Fibroblast of skin of left biceps (primary cell): Measurements from ENCODE around the gene CD52.

Source experiments
- DNase-seq, 2 experiments: peaks; one replicate each; pipeline ENCODE4 v3.0.0-alpha.2; 2013; ENCODE audit warnings: low read depth in 2 of 2

The CD52 gene, protein sequence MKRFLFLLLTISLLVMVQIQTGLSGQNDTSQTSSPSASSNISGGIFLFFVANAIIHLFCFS

DNA sequence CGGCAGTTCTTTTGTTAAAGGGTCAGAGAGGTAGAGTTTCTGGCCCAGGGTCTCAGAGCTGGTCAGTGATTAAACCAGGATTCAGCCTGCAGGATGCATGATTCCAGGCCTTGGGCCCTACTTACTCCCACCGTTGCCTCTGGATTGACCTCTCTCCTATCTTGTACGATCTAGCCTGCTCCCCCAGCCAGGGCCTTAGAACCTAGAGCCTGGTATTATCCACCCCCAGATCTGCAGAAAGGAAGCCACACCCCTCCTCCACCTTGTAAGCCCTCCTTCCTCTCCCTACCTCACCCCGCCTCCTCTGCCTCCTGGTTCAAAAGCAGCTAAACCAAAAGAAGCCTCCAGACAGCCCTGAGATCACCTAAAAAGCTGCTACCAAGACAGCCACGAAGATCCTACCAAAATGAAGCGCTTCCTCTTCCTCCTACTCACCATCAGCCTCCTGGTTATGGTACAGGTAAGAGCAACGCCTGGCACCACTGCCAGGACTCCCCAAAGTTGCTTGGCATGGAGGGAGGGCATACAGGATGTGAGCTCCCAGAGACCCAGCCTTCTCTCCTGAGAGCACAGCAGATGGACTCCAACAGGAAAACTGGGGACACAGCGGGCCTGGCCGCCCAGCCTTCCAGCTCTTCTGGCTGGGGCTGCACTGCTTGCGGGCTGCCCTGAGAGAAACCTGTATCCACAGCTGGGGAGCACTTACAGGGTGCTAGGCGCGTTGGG is at the start of gene CD52:
Gene CD52 (plus strand): TSS at position 347 of the 726 bp plus-strand sequence. CDS start 60 bp downstream, at position 407.
- DNase-seq: no peak

GRCh38 chr1:26268290-26269197 is 49.2 kb upstream of the CD52 start:
- no peak for DNase-seq

DNA sequence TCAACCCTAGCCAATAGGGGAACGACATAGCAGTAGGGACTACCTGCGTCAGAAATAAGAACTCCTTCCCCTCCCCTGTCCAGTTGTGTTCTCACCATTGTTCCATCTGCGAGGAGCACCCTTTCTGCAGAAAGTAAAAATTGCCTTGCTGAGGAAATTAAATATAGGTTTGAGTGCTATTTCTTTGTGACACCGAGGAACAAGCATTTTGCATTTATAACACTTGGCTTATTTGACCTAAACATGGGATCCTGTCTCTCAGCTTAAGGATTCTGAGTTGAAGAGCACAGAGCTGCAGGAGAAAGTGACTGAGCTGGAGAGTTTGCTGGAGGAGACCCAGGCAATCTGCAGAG is 48.6 kb upstream of the CD52 start:
- DNase-seq: no peak

DNA sequence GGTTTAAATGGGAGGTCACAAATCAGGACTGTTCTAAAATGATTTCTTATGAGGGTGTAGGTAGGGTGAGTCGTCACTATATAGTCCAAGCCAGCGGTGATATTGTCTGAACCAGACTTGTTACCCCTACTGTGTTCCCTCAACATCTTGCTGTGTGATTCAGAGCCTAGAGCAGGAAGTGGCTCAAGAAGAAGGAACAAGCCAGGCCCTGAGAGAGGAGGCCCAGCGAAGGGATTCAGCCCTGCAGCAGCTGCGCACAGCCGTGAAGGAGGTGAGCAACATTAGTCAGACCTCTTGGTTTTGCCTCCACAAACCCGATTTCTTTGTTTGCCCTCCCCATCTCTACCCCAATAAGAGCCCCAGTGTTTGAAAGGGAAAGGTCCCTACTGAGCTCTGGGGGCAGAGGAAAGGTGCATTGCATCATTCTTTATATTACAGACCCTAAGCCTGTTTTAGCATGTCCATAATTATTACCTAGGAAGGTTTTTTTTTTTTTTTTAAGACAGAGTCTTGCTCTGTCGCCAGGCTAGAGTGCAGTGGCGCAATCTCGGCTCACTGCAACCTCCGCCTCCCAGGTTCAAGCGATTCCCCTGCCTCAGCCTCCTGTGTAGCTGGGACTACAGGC is 42.8 kb upstream of the CD52 start:
- no peak for DNase-seq

- DNase-seq: peak; percentile 81 to 82
Measured at GRCh38 chr1:26275580-26276431, 42.0 kb upstream of the CD52 start.

DNA sequence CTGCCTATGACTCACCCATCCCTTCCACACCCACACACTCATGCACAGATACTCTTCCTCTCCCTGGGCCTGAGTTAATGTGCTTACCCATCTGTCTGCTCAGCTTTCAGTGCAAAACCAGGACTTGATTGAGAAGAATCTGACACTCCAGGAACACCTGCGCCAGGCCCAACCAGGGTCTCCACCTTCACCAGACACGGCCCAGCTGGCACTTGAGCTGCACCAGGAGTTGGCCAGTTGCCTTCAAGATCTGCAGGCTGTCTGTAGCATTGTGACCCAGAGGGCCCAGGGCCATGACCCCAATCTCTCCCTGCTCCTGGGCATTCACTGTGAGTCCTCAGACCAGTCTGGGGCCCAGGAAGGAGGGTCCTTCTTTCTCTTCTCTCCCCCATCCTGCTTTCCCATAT is 41.3 kb upstream of the CD52 start:
- DNase-seq: no peak

DNA sequence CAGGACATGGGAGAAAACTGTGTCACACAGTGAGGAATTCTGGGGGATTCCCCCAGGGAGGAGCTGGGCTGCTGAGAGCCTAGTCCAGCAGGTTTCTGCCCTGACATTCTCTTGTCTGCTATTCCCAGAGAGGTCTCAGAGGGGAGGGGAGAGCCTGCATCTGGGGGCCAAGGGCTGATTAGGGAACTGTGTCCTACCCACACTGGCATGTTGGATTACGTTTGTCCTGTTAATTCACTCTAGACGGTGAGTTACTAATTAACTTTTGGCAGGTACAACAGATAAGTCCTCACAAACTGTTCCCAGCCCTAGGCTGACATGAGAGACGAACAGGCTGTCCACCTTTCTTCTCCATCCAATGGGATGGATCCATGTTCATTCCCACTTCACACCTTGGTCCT is 40.5 kb upstream of the CD52 start:
- DNase-seq: no peak

DNA sequence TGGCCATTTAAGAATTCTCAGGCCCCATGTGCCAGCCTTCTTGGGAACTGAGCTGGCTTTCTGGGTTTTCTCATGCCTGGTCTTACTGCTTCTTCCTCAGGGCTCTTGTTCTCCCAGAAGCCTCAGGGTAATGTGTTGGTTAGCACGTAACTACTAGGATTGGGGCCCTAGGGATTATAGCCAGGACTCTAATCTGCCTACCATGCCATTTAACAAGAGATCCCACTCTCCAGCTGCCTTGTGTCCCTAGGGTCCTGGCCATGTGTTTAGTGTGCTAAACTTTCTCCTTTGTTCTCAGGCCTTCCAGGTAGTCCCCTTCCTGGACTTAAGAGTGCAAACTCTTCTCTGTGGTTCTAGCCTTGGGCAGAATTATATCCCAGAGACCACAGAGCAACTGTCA is 40.0 kb upstream of the CD52 start:
- no peak for DNase-seq

- DNase-seq: no peak
Measured at GRCh38 chr1:26278303-26278702, 39.5 kb upstream of the CD52 start.

GRCh38 chr1:26278724-26279455 is 38.9 kb upstream of the CD52 start:
- DNase-seq: no peak

- peak; percentile 46 to 52 for DNase-seq
Measured at GRCh38 chr1:26279456-26280332, 38.1 kb upstream of the CD52 start, which contains the start of gene SH3BGRL3. TSS of gene SH3BGRL3 (plus strand) at chr1:26280086. CDS start at chr1:26280156, 70 bp downstream.

DNA sequence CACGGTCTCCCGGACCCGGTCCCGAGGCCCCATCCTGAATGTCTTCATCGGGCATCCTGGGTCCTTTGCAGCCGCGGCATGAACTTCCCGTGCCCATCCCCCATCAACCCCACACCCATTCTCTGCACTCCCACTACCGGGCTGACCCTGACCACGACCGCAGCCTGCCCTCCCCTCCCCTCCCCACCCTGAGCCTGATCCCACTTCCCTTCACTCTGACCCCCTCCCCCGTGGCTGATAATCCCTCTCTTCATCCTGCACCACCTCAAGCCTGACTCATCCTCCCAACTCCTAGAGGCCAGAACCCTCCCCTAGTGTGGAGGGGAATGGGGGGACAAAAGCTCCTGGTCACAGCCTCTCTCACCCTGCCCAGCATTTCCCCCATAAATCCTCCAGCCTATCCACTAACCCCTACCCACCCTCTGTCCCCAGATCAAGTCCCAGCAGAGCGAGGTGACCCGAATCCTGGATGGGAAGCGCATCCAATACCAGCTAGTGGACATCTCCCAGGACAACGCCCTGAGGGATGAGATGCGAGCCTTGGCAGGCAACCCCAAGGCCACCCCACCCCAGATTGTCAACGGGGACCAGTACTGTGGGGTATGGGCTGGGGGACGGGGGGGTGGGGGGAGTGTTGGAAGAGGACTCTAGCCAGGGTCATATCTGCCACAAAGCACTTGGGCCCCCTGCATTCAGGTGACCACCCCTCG is 37.3 kb upstream of the CD52 start:
- DNase-seq: no peak

DNA sequence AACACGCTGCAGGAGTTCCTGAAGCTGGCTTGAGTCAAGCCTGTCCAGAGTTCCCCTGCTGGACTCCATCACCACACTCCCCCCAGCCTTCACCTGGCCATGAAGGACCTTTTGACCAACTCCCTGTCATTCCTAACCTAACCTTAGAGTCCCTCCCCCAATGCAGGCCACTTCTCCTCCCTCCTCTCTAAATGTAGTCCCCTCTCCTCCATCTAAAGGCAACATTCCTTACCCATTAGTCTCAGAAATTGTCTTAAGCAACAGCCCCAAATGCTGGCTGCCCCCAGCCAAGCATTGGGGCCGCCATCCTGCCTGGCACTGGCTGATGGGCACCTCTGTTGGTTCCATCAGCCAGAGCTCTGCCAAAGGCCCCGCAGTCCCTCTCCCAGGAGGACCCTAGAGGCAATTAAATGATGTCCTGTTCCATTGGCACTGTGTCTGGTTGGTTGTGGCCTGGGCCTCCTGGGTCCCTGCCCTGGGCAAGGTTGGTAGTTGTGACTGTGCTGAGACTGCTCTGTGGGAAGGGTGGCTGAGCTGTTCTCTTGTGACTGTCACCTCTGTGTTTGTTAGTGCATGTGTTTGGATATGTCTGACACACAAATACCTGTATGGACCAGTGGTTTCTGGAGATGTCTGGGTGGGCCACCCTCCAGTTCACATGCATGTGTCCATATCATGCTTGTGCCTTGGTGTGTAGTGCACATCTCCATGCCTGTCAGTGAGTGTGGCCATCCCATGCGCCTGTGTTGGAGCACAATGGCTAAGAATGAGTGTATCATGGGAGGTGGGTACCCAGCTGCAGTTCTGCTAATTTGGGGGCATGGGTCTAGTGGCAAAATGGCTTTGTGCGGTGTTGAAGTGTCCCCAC is 36.4 kb upstream of the CD52 start:
- no peak for DNase-seq

DNA sequence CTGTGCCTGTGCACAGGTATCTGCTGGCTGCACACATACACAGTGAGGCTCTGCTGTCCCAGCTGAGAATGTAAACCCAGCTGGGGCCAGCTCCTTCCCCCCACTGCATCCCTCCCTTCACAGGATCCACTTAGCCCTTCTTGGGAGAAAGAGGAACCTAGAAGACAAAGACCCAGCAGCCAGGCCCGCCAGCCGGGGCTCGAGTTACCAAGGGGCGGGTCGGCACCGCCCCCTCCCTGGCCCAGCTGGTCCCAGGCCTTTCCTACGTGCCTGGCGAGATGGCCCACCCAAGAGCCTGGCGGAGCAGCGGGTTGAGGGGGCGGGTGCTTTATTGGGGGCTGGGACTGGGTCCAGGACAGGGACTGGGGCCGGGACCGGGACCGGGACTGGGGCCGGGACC is 35.8 kb upstream of the CD52 start:
- DNase-seq: no peak

GRCh38 chr1:26282401-26282918 is 35.3 kb upstream of the CD52 start:
- DNase-seq: no peak

DNA sequence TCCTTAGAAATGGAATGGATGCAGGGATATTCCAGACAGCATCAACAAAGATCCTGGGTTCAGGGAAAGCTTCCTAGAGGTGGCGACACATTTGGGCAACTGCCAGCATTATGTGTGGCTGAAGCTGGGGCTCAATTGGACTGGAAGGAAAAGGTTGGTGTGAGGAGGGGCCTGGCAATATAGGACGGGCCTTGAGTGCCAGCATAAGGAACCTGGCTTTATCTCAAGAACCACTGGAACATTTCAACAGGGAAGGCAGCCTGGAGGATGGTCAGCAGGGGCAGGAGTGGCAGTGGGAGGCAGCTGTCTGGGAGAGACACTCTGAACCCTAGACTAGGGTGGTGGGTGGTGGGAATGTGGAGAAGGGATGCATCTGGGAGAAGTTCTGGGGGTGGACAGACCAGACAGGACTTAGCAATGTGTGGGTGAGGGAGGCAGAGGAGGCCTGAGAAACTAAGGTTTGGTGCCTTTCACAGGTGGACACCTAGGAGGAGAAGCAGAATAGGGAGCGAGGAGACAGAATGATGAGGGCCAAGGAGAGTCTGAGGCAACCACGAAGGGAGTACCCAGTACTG is 34.4 kb upstream of the CD52 start:
- DNase-seq: no peak

DNA sequence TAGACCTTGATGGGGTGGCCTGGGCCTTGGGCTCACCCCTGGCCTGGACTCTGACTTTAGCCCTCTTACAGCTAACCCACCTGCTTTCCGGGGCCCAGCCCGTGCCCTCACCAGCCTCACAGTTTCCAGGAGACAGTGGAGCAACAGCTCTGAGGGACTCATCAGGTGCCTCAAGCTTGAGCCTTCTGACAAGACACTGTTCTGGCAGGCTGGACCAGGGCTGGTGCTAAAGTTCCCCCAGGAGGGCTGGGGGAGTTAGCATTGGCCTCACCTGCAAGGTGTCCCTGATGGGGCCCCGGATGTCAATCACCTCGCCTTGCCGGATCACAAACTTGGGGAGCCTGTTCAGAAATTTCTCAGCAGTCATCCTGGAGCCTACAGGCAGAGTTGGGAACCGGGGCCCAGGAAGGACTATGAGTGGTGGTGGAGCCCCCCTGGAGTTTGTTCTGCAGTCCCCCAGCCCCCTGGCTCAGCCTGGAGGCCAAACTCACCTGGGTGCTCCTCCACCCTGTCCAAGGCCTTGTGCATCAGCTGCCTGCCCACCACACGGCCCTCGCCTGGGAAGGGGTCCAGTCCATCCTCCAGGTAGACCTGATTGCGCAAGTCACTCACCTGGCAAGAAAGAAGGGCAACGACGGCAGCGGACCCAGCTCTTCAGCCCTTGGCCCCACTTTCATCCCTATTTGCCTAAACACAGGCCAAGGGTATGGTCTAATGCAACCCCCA is 33.7 kb upstream of the CD52 start:
- DNase-seq: no peak
